Endometrium (tissue), 2 donors: ENCODE measurements around the gene KITLG.
"Not testable (repeated sequence)": the region's sequence is repeated elsewhere in the genome, so short reads cannot be mapped to it uniquely, and the experiment has no call there.

Experiments
- FAIRE-seq: peaks from 2 replicates; lab custom pipeline; 2012; peaks lifted over from hg19 to GRCh38; lab: Jason Lieb, UNC
- donor health status: control.
- donor health status: control.

Gene KITLG

GRCh38 chr12:88493636-88494035, 86.6 kb downstream of the KITLG start:
- FAIRE-seq: no peak

- no peak for FAIRE-seq
Measured at GRCh38 chr12:88490425-88490824, 89.8 kb downstream of the KITLG start.

GRCh38 chr12:88472775-88473174, 107.5 kb downstream of the KITLG start:
- no peak for FAIRE-seq

GRCh38 chr12:88472248-88472647, 108.0 kb downstream of the KITLG start:
- FAIRE-seq: no peak

GRCh38 chr12:88471331-88472045, 108.8 kb downstream of the KITLG start:
- no peak for FAIRE-seq

GRCh38 chr12:88469154-88469553, 111.1 kb downstream of the KITLG start:
- FAIRE-seq: no peak

- FAIRE-seq: no peak
Measured at GRCh38 chr12:88468581-88468980, 111.7 kb downstream of the KITLG start.

- not testable (repeated sequence) for FAIRE-seq
Measured at GRCh38 chr12:88466708-88467107, 113.6 kb downstream of the KITLG start.

- FAIRE-seq: no peak
Measured at GRCh38 chr12:88458327-88458726, 121.9 kb downstream of the KITLG start.

- no peak for FAIRE-seq
Measured at GRCh38 chr12:88453323-88453722, 126.9 kb downstream of the KITLG start.

GRCh38 chr12:88451205-88451604, 129.1 kb downstream of the KITLG start:
- no peak for FAIRE-seq

GRCh38 chr12:88450136-88450535, 130.1 kb downstream of the KITLG start:
- no peak for FAIRE-seq

GRCh38 chr12:88448337-88448915, 131.8 kb downstream of the KITLG start:
- no peak for FAIRE-seq

GRCh38 chr12:88445705-88446394, 134.4 kb downstream of the KITLG start:
- FAIRE-seq: peak; percentile 61

- FAIRE-seq: peak; percentile 4
Measured at GRCh38 chr12:88444481-88444880, 135.8 kb downstream of the KITLG start.
